GM12891 (cell line): ENCODE data around the gene C11orf24.

ENCODE experiments used
- POLR2A ChIP-seq: IDR thresholded peaks from 2 replicates; pipeline ENCODE4 v1.6.1; 2011; ENCODE audit warnings: low read depth, low read length, control low read depth
- POLR2AphosphoS5 ChIP-seq: IDR thresholded peaks from 2 replicates; pipeline ENCODE4 v1.6.1; 2011; ENCODE audit warnings: low read depth, low read length, control low read depth
- POU2F2 ChIP-seq: IDR thresholded peaks from 2 replicates; pipeline ENCODE4 v1.6.1; 2011; ENCODE audit warnings: low read depth, mild to moderate bottlenecking, control low read depth, low read length, moderate library complexity
- SPI1 ChIP-seq: IDR thresholded peaks from 2 replicates; pipeline ENCODE4 v1.6.1; 2011; ENCODE audit warnings: low read depth, low read length, control low read depth
- TAF1 ChIP-seq: IDR thresholded peaks from 2 replicates; pipeline ENCODE4 v1.6.1; 2011; ENCODE audit warnings: low read depth, low read length, control low read depth

DNA sequence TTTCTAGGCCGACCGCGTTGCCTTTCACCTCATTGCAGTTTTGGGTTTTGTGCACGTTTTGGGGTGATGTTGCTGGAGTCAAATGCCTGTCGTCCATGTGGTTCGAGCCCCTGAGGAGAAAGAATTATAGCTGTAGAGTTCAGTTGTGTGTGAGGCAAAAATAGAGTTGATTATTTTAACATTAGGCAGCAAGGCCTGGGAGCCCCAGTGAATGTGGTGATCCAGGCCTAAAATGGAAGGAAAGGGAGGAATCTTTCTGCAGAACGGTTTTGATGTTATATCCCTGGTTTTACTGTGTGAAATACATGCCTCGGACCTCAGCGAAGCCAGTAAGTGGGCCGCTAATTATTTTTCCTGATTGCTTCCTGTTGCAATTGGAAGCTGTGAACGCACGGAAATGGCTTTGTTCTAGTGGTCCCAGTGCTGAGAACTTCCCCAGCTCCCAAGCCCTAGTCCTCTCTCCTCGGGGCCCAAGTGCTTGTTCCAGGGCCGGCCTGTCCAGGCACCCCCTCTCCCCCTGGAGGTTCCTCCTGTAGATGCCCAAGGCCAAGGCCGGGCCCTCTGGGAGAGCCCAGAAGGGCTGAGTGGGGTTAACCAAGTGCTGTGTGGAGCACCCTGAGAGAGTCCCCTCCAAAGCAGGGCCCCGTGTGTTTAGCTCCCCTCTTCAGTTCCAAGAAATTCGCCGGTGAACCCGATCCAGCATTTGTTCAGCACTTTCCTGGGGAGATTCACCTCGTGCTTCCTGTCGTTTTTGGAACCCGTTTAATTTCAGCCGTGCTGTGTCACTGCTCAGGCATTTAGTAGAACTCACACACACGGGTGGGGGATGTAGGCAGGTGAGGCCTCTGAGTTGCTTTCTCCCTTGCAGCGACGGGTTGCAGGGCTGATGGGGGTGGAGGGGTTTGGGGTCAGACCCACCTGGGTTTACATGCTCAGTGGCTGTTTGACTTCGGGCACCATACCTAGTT, 42.7 kb upstream of the C11orf24 start:
- TF ChIP-seq TAF1 = no peak
- TF ChIP-seq POLR2A = no peak
- no peak for TF ChIP-seq POLR2AphosphoS5
- no peak for TF ChIP-seq SPI1
- TF ChIP-seq POU2F2 = no peak
